H1 (cell line): ENCODE measurements around the gene FANCE. TPM values are rescaled to one million over a fixed set of nuclear protein-coding genes. Genes with fewer than 3 reads are reported as not detected.

Experiments used
- CTCF ChIA-PET: fragments of 300-600 bp; sonication (Branson Sonifier 250); formaldehyde crosslinking; loops from one replicate; lab custom pipeline; 2021; ENCODE audit not compliant: partially characterized antibody; lab: Charles Lee
- POLR2A ChIA-PET: fragments of 300-600 bp; sonication (Branson Sonifier 250); formaldehyde crosslinking; loops from one replicate; lab custom pipeline; 2021; ENCODE audit warnings: inconsistent platforms; ENCODE audit not compliant: partially characterized antibody; lab: Charles Lee
- DNase-seq, 2 experiments: peaks; one replicate each; pipeline versions ENCODE4 v3.0.0 to v3.0.0-alpha.2; 2010 to 2022; ENCODE audit warnings: low spot score in 2 of 2, low read depth in 1 of 2, mixed read lengths in 1 of 2
- FAIRE-seq: peaks from 2 replicates; lab custom pipeline; 2011; peaks lifted over from hg19 to GRCh38; lab: Jason Lieb, UNC
- H2AFZ ChIP-seq: 2 replicates; pipeline ENCODE4 v1.8.1; 2012; ENCODE audit warnings: low read length, inconsistent platforms
- H2AK5ac ChIP-seq: 2 replicates; pipeline ENCODE4 v1.6.1; 2013; ENCODE audit warnings: low read depth, low read length
- H2BK120ac ChIP-seq: replicated peaks from 2 replicates; pipeline ENCODE3; 2013; ENCODE audit warnings: low read depth, low read length, inconsistent platforms
- H2BK12ac ChIP-seq: 2 replicates; pipeline ENCODE4 v1.6.1; 2013; ENCODE audit warnings: low read depth, low read length
- H2BK15ac ChIP-seq: 2 replicates; pipeline ENCODE4 v1.6.1; 2013; ENCODE audit warnings: low read length
- H2BK20ac ChIP-seq: 2 replicates; pipeline ENCODE4 v1.6.1; 2013; ENCODE audit warnings: low read length
- H2BK5ac ChIP-seq: 2 replicates; pipeline ENCODE4 v1.6.1; 2013; ENCODE audit warnings: low read depth, low read length
- H3K14ac ChIP-seq: 2 replicates; pipeline ENCODE4 v1.6.1; 2013; ENCODE audit warnings: inconsistent platforms; ENCODE audit not compliant: insufficient read length
- H3K18ac ChIP-seq: 2 replicates; pipeline ENCODE4 v1.6.1; 2013; ENCODE audit warnings: low read length; ENCODE audit errors: extremely low read depth
- H3K23ac ChIP-seq: 2 replicates; pipeline ENCODE4 v1.6.1; 2013; ENCODE audit warnings: inconsistent platforms; ENCODE audit not compliant: insufficient read length
- H3K23me2 ChIP-seq: 2 replicates; pipeline ENCODE4 v1.6.1; 2013; ENCODE audit warnings: low read depth, low read length
- H3K27ac ChIP-seq: 2 replicates; pipeline ENCODE4 v1.6.1; 2011; ENCODE audit warnings: low read depth, low read length, inconsistent platforms
- H3K27me3 ChIP-seq, 4 experiments: replicated peaks in 1 of 4; 1 replicate in 1 of 4; 2 replicates in 3 of 4; pipeline versions ENCODE4 v1.6.1 to v1.8.1; 2011 to 2013; ENCODE audit warnings: low read length in 3 of 4, mild to moderate bottlenecking in 3 of 4, inconsistent platforms in 2 of 4, mixed read lengths in 2 of 4, moderate library complexity in 1 of 4; ENCODE audit not compliant: control insufficient read depth in 3 of 4, insufficient read depth in 3 of 4; ENCODE audit errors: extremely low read depth in 1 of 4
- H3K36me3 ChIP-seq, 4 experiments: 2 replicates each; pipeline versions ENCODE4 v1.6.1 to v1.8.1; 2011 to 2013; ENCODE audit warnings: mild to moderate bottlenecking in 4 of 4, low read length in 3 of 4, moderate library complexity in 2 of 4, control low read depth in 1 of 4, inconsistent platforms in 1 of 4; ENCODE audit not compliant: insufficient read depth in 4 of 4, control insufficient read depth in 2 of 4
- H3K4ac ChIP-seq: replicated peaks from 2 replicates; pipeline ENCODE3; 2013; ENCODE audit warnings: low read length, low read depth, mixed read lengths, inconsistent platforms; ENCODE audit not compliant: insufficient read length
- H3K4me1 ChIP-seq, 4 experiments: replicated peaks in 1 of 4; 1 replicate in 1 of 4; 2 replicates in 3 of 4; pipeline versions ENCODE4 v1.6.1 to v1.8.1; 2011 to 2013; ENCODE audit warnings: low read length in 3 of 4, inconsistent platforms in 2 of 4, mixed read lengths in 1 of 4; ENCODE audit not compliant: insufficient read depth in 4 of 4, control insufficient read depth in 3 of 4
- H3K4me2 ChIP-seq, 2 experiments: 2 replicates each; pipeline versions ENCODE4 v1.6.1 to v1.8.1; 2011 to 2013; ENCODE audit warnings: low read depth in 2 of 2, low read length in 2 of 2, control low read depth in 1 of 2, inconsistent platforms in 1 of 2, mild to moderate bottlenecking in 1 of 2; ENCODE audit not compliant: insufficient read depth in 1 of 2
- H3K4me3 ChIP-seq, 4 experiments: fragments of 200-600, 300-600 bp in 1 of 4; sonication (generic), shearing (Covaris generic), sonication (Bioruptor Twin) in 1 of 4; 2 replicates each; pipeline versions ENCODE4 v1.5.1 to v1.8.1; 2011 to 2016; ENCODE audit warnings: low read length in 4 of 4, low read depth in 3 of 4, control low read depth in 2 of 4, inconsistent platforms in 2 of 4, mild to moderate bottlenecking in 2 of 4, mixed read lengths in 1 of 4, moderate library complexity in 1 of 4; ENCODE audit not compliant: insufficient read depth in 2 of 4; ENCODE audit errors: extremely low read depth in 1 of 4
- H3K56ac ChIP-seq: replicated peaks from 2 replicates; pipeline ENCODE3; 2013; ENCODE audit warnings: low read depth, mild to moderate bottlenecking, mixed read lengths, low read length, inconsistent platforms; ENCODE audit not compliant: insufficient read length
- H3K79me1 ChIP-seq: 2 replicates; pipeline ENCODE4 v1.6.1; 2013; ENCODE audit warnings: low read depth, low read length, control low read depth
- H3K79me2 ChIP-seq, 2 experiments: 2 replicates each; pipeline versions ENCODE4 v1.6.1 to v1.8.1; 2012 to 2013; ENCODE audit warnings: low read length in 2 of 2, mild to moderate bottlenecking in 2 of 2, inconsistent platforms in 1 of 2; ENCODE audit not compliant: insufficient read depth in 2 of 2, control insufficient read depth in 1 of 2
- H3K9ac ChIP-seq, 4 experiments: replicated peaks in 1 of 4; 1 replicate in 1 of 4; 2 replicates in 3 of 4; pipeline versions ENCODE4 v1.6.1 to v1.8.1; 2011 to 2013; ENCODE audit warnings: low read depth in 3 of 4, low read length in 3 of 4, control low read depth in 2 of 4, mild to moderate bottlenecking in 2 of 4, moderate library complexity in 2 of 4, inconsistent platforms in 1 of 4; ENCODE audit errors: extremely low read depth in 1 of 4
- H3K9me3 ChIP-seq, 2 experiments: 2 replicates each; pipeline versions ENCODE4 v1.6.1 to v1.8.1; 2012 to 2013; ENCODE audit warnings: mild to moderate bottlenecking in 2 of 2, moderate library complexity in 2 of 2, control low read depth in 1 of 2, inconsistent platforms in 1 of 2, low read depth in 1 of 2, low read length in 1 of 2, mixed read lengths in 1 of 2; ENCODE audit not compliant: insufficient read depth in 2 of 2
- H4K20me1 ChIP-seq, 2 experiments: replicated peaks in 1 of 2; 2 replicates each; pipeline versions ENCODE3 to v1.8.1; 2011 to 2013; ENCODE audit warnings: inconsistent platforms in 2 of 2, low read length in 2 of 2, mild to moderate bottlenecking in 1 of 2; ENCODE audit not compliant: insufficient read depth in 2 of 2, control insufficient read depth in 1 of 2
- H4K5ac ChIP-seq: 2 replicates; pipeline ENCODE4 v1.6.1; 2013; ENCODE audit warnings: low read length, low read depth, mixed read lengths, inconsistent platforms; ENCODE audit not compliant: insufficient read length
- H4K8ac ChIP-seq: 2 replicates; pipeline ENCODE4 v1.8.0; 2013; ENCODE audit warnings: mild to moderate bottlenecking, moderate library complexity, low read length, inconsistent platforms; ENCODE audit not compliant: insufficient read depth; ENCODE audit errors: extremely low read depth
- H4K91ac ChIP-seq: replicated peaks from 2 replicates; pipeline ENCODE3; 2013; ENCODE audit warnings: low read length, mixed read lengths, inconsistent platforms; ENCODE audit not compliant: insufficient read length
- ATF2 ChIP-seq: IDR thresholded peaks from 2 replicates; pipeline ENCODE4 v1.6.1; 2012; ENCODE audit warnings: low read length, inconsistent platforms
- ATF3 ChIP-seq: IDR thresholded peaks from 2 replicates; pipeline ENCODE4 v1.6.1; 2011; ENCODE audit warnings: low read depth, mild to moderate bottlenecking, low read length; ENCODE audit not compliant: insufficient read depth
- BACH1 ChIP-seq: IDR thresholded peaks from 2 replicates; pipeline ENCODE4 v1.6.1; 2012; ENCODE audit warnings: low read length, improper control_type of control experiment
- BCL11A ChIP-seq, 2 experiments: IDR thresholded peaks; one replicate each; pipeline ENCODE4 v1.6.1; 2011; ENCODE audit warnings: low read depth in 2 of 2, low read length in 2 of 2, mild to moderate bottlenecking in 2 of 2
- CTBP2 ChIP-seq: IDR thresholded peaks from 2 replicates; pipeline ENCODE4 v1.7.0; 2011; ENCODE audit warnings: borderline replicate concordance, mild to moderate bottlenecking, moderate library complexity, mixed read lengths, low read length; ENCODE audit not compliant: insufficient read depth, insufficient read length
- HDAC6 ChIP-seq: IDR thresholded peaks from one replicate; pipeline ENCODE4 v1.7.1; 2012; ENCODE audit warnings: low read depth, mild to moderate bottlenecking, inconsistent platforms, low read length, moderate library complexity
- KDM1A ChIP-seq: fragments of 200-600, 300-600 bp; sonication (generic); IDR thresholded peaks from 2 replicates; pipeline ENCODE4 v1.7.1; 2016; ENCODE audit warnings: mild to moderate bottlenecking, low read length, borderline replicate concordance
- POU5F1 ChIP-seq: IDR thresholded peaks from 2 replicates; pipeline ENCODE4 v1.6.1; 2011; ENCODE audit warnings: low read depth, mild to moderate bottlenecking, low read length, moderate library complexity
- SUZ12 ChIP-seq: fragments of 200-600 bp; sonication (generic); IDR thresholded peaks from 2 replicates; pipeline ENCODE4 v1.6.1; 2012; ENCODE audit warnings: mild to moderate bottlenecking, inconsistent platforms, low read length, moderate library complexity, mixed read lengths
- ZNF274 ChIP-seq: IDR thresholded peaks from 2 replicates; pipeline ENCODE4 v1.7.0; 2012; ENCODE audit warnings: low read length, borderline replicate concordance; ENCODE audit errors: extremely low read depth
- WGBS, 2 experiments: shearing (Covaris generic) in 1 of 2; methylation state at CpG; one replicate each; pipeline versions ENCODE4 v1.1.6 to v1.1.7; 2013 to 2015; ENCODE audit warnings: low lambda C conversion rate in 2 of 2, mixed read lengths in 2 of 2, inconsistent platforms in 1 of 2, low coverage in 1 of 2, missing lambda C conversion rate in 1 of 2; ENCODE audit not compliant: insufficient replicate concordance in 2 of 2, insufficient coverage in 1 of 2, insufficient read length in 1 of 2; ENCODE audit errors: extremely low coverage in 1 of 2, missing lambda C conversion rate in 1 of 2; 5-methylcytosine and 5-hydroxymethylcytosine counted together
- polyA plus RNA-seq, 7 experiments: library from polyadenylated mRNA; depleted of rRNA in 3 of 7; stranded (reverse) in 5 of 7; unstranded in 2 of 7; fragments of >200 nt in 5 of 7; fragments of 200-250 nt in 2 of 7; gene quantifications; 1 replicate in 5 of 7; 2 replicates in 1 of 7; 4 replicates in 1 of 7; pipeline versions ENCODE4 v1.2.1 to v1.2.3, GENCODE V29; 2011 to 2013; ENCODE audit warnings: missing spikeins in 2 of 7, mixed read lengths in 2 of 7
- total RNA-seq: library from RNA; stranded (reverse); fragmentation: NEBNext Ultra II Directional; extraction: Animal tissue kit (Norgen Biotek cat#: 25700); gene quantifications from 2 replicates; pipeline ENCODE4 v1.2.1, GENCODE V29; 2021

The FANCE gene
- total and polyA plus RNA-seq, 2 of the 8 experiments (the other 6 are each of a cell fraction or from before 2014, with no cell fraction given): 16.1 to 17.0 TPM

GRCh38 chr6:35481226-35481625, 29.1 kb downstream of the FANCE start:
- Histone ChIP-seq H2AFZ (no peak overlapping the region), H3K79me1 (peaks cover 4% of the 10 kb centered on the region; the same call in 1 of the 2 replicates), H3K4me3 (no peak overlapping the region), H3K4me1 (peaks cover 7 to 18% (median 16%) of the 10 kb centered on the region in 4 experiments), H2BK120ac (no peak overlapping the region), H3K4me2 (no peak overlapping the region), H2BK15ac (no peak overlapping the region), H3K36me3 (peaks cover 0 to 20% (median 4%) of the 10 kb centered on the region in 4 experiments; a peak in 2 of 8 replicates), H2BK20ac (no peak overlapping the region), H3K56ac (no peak overlapping the region), H2BK5ac (no peak overlapping the region), H3K4ac (no peak overlapping the region), H3K18ac (no peak overlapping the region), H4K91ac (no peak overlapping the region), H3K9ac (no peak overlapping the region), H3K27me3 (no peaks in the 10 kb centered on the region; a peak in 1 of 7 replicates), H4K5ac (no peak overlapping the region), H3K23ac (no peak overlapping the region), H4K8ac (no peak overlapping the region), H4K20me1 (peaks cover 0 to 5% of the 10 kb centered on the region in 2 experiments), H3K23me2 (peaks cover 5% of the 10 kb centered on the region; the same call in 1 of the 2 replicates), H3K27ac (no peak overlapping the region), H3K9me3 (no peaks in the 10 kb centered on the region), H3K14ac (no peak overlapping the region), H2BK12ac (no peak overlapping the region), H3K79me2 (no peaks in the 10 kb centered on the region; a peak in 1 of 4 replicates), H2AK5ac (no peak overlapping the region)
- ChIA-PET CTCF (interaction anchor here (0.8 to 4.7 kb wide), 13 partner anchors 8 to 255 kb away, joined by 3 to 28 read pairs (median 5); partner anchors contain the start of gene RPL10A), POLR2A (interaction anchor here (30.9 to 37.6 kb wide), 2 partner anchors 4 to 12 kb away, joined by 1319 read pairs; partner anchors contain the start of genes RPL10A and TEAD3)
- no peak for DNase-seq
- no peak for FAIRE-seq
- 95% methylated on average over 8 of the region's 8 CpGs; no CpG with 5 or more reads in 1 of the 2 experiments for WGBS, 2 experiments
- TF ChIP-seq ATF3 (no peak), ZNF274 (no peak), ATF2 (no peak), BCL11A (IDR thresholded peaks at IDR 0.05; ENCODE audit: low read depth in 2 of 2, low read length in 2 of 2) (no peak), CTBP2 (no peak), SUZ12 (no peak), HDAC6 (no peak), KDM1A (no peak), POU5F1 (no peak), BACH1 (no peak)
